ENCODE results near the gene IRX3. TPM values are rescaled to one million over a fixed set of nuclear protein-coding genes. Genes with fewer than 3 reads are reported as not detected.

The IRX3 gene
- total RNA-seq, 1 experiment from 2014 or later: not detected

GRCh38 chr16:54269461-54269860 is 17.1 kb downstream of the IRX3 start:
- no peak for TF ChIP-seq EZH2phosphoT487 (IDR thresholded peaks at IDR 0.05; ENCODE audit: borderline replicate concordance, low read length)
- no peak for TF ChIP-seq EZH2 (IDR thresholded peaks at IDR 0.05; ENCODE audit: low read length, unreplicated experiment)
- TF ChIP-seq, protein P1, sequence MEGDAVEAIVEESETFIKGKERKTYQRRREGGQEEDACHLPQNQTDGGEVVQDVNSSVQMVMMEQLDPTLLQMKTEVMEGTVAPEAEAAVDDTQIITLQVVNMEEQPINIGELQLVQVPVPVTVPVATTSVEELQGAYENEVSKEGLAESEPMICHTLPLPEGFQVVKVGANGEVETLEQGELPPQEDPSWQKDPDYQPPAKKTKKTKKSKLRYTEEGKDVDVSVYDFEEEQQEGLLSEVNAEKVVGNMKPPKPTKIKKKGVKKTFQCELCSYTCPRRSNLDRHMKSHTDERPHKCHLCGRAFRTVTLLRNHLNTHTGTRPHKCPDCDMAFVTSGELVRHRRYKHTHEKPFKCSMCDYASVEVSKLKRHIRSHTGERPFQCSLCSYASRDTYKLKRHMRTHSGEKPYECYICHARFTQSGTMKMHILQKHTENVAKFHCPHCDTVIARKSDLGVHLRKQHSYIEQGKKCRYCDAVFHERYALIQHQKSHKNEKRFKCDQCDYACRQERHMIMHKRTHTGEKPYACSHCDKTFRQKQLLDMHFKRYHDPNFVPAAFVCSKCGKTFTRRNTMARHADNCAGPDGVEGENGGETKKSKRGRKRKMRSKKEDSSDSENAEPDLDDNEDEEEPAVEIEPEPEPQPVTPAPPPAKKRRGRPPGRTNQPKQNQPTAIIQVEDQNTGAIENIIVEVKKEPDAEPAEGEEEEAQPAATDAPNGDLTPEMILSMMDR (conservative IDR thresholded peaks at IDR 0.05; ENCODE audit: low read depth, low read length): no peak

DNA sequence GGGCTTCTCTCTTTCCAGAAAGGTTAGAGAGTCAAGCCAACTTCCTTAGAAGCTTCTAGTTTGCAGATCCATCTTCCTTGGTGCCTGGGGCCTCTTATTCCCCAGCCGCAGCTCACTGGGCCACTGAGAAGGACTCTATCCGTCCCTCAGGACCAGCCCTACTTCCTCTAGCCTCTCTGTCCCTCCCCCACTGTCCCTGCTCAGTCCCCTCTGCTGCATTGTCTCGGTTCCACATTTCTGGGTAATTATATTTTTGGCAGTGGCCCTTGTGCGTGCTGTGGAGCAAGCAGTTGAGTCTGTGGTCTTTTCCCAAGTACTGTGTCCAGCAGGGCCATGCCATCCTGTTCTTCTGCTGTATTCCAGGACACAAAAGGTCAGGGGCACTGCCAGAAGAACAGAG is 17.8 kb downstream of the IRX3 start:
- Histone ChIP-seq H3K9ac (ENCODE audit: low read length) (no peak overlapping the region), H3K4me3 (ENCODE audit: low read length) (no peak overlapping the region), H2AFZ (ENCODE audit: low read length) (no peak overlapping the region), H3K27ac (ENCODE audit: low read length) (no peak overlapping the region), H3K36me3 (ENCODE audit: low read depth, low read length) (no peaks in the 10 kb centered on the region), H3K79me2 (ENCODE audit: low read length) (no peaks in the 10 kb centered on the region), H3K9me2 (replicated peaks; ENCODE audit: low read length) (no peaks in the 10 kb centered on the region), H3K4me1 (ENCODE audit: insufficient read depth, low read length) (no peaks in the 10 kb centered on the region), H3K4me2 (ENCODE audit: low read length) (no peak overlapping the region), H3K27me3 (ENCODE audit: low read length) (no peaks in the 10 kb centered on the region), H3F3A (ENCODE audit: low read length, unreplicated experiment) (no peaks in the 10 kb centered on the region), H4K20me1 (ENCODE audit: low read length) (no peaks in the 10 kb centered on the region), H3K9me3 (ENCODE audit: low read length) (no peaks in the 10 kb centered on the region)
- TF ChIP-seq EZH2phosphoT487 (IDR thresholded peaks at IDR 0.05; ENCODE audit: borderline replicate concordance, low read length): no peak
- TF ChIP-seq EZH2 (IDR thresholded peaks at IDR 0.05; ENCODE audit: low read length, unreplicated experiment): no peak
- TF ChIP-seq, protein P1 (conservative IDR thresholded peaks at IDR 0.05; ENCODE audit: low read depth, low read length): no peak
- intact Hi-C loops (cut with micrococcal nuclease): no loop called here
- ChIA-PET POLR2A (ENCODE audit: unreplicated experiment) (no interaction called here), CTCF (no interaction called here)
- no peak for DNase-seq
- no peak for ATAC-seq
- BruUV-seq (replicated peaks): no TSS peak

More at GRCh38 chr16:54269461-54269860, 17.1 kb downstream of the IRX3 start:
- ChIA-PET CTCF (no interaction called here), POLR2A (ENCODE audit: unreplicated experiment) (no interaction called here)
- no TSS peak for BruUV-seq (replicated peaks)
- no peaks in the 10 kb centered on the region for H3K79me2 ChIP-seq (ENCODE audit: low read length)
- H3K36me3 ChIP-seq (ENCODE audit: low read depth, low read length): no peaks in the 10 kb centered on the region
- H3K9me3 ChIP-seq (ENCODE audit: low read length): no peaks in the 10 kb centered on the region
- DNase-seq: no peak
- no peak overlapping the region for H3K9ac ChIP-seq (ENCODE audit: low read length)
- no peaks in the 10 kb centered on the region for H4K20me1 ChIP-seq (ENCODE audit: low read length)
- no peaks in the 10 kb centered on the region for H3K27me3 ChIP-seq (ENCODE audit: low read length)
- no peaks in the 10 kb centered on the region for H3K4me1 ChIP-seq (ENCODE audit: insufficient read depth, low read length)
- no peak overlapping the region for H3K27ac ChIP-seq (ENCODE audit: low read length)
- no peak overlapping the region for H2AFZ ChIP-seq (ENCODE audit: low read length)
- H3K9me2 ChIP-seq (replicated peaks; ENCODE audit: low read length): no peaks in the 10 kb centered on the region
- no peak for ATAC-seq
- H3F3A ChIP-seq (ENCODE audit: low read length, unreplicated experiment): no peaks in the 10 kb centered on the region
- H3K4me3 ChIP-seq (ENCODE audit: low read length): no peak overlapping the region
- intact Hi-C loops (cut with micrococcal nuclease): no loop called here
- no peak overlapping the region for H3K4me2 ChIP-seq (ENCODE audit: low read length)

- H3K4me1 ChIP-seq (ENCODE audit: insufficient read depth, low read length): no peaks in the 10 kb centered on the region
- POLR2A ChIA-PET (ENCODE audit: unreplicated experiment): no interaction called here
- no peaks in the 10 kb centered on the region for H3K9me3 ChIP-seq (ENCODE audit: low read length)
- H3K9ac ChIP-seq (ENCODE audit: low read length): no peak overlapping the region
- no peaks in the 10 kb centered on the region for H4K20me1 ChIP-seq (ENCODE audit: low read length)
- H3K79me2 ChIP-seq (ENCODE audit: low read length): no peaks in the 10 kb centered on the region
- CTCF ChIA-PET: no interaction called here
- intact Hi-C loops (cut with micrococcal nuclease): no loop called here
- no peak overlapping the region for H3K4me3 ChIP-seq (ENCODE audit: low read length)
- H2AFZ ChIP-seq (ENCODE audit: low read length): no peak overlapping the region
- DNase-seq (no peak), ATAC-seq (no peak)
- BruUV-seq (replicated peaks): no TSS peak
- TF ChIP-seq EZH2 (IDR thresholded peaks at IDR 0.05; ENCODE audit: low read length, unreplicated experiment) (no peak), EZH2phosphoT487 (IDR thresholded peaks at IDR 0.05; ENCODE audit: borderline replicate concordance, low read length) (no peak)
- TF ChIP-seq, protein P1 (conservative IDR thresholded peaks at IDR 0.05; ENCODE audit: low read depth, low read length): no peak
- H3K9me2 ChIP-seq (replicated peaks; ENCODE audit: low read length): no peaks in the 10 kb centered on the region
- H3K27me3 ChIP-seq (ENCODE audit: low read length): no peaks in the 10 kb centered on the region
- no peaks in the 10 kb centered on the region for H3K36me3 ChIP-seq (ENCODE audit: low read depth, low read length)
- no peak overlapping the region for H3K4me2 ChIP-seq (ENCODE audit: low read length)
- H3F3A ChIP-seq (ENCODE audit: low read length, unreplicated experiment): no peaks in the 10 kb centered on the region
- no peak overlapping the region for H3K27ac ChIP-seq (ENCODE audit: low read length)
Observed at GRCh38 chr16:54268340-54268739, 18.2 kb downstream of the IRX3 start.
